Body of pancreas (tissue), 4 donors: Measurements from ENCODE around the gene PVALEF. TPM values are rescaled to one million over a fixed set of nuclear protein-coding genes. Genes with fewer than 3 reads are reported as not detected.
A peak's percentile ranks its signal among the peaks of the same experiment; 100 is the strongest.
"Not testable (repeated sequence)": the region's sequence is repeated elsewhere in the genome, so short reads cannot be mapped to it uniquely, and the experiment has no call there.

ENCODE experiments used
- ATAC-seq: fragments of 150-250 bp; one replicate; pipeline ENCODE4 v1.9.1; 2016
- DNase-seq, 4 donors: peaks; one replicate each; pipeline ENCODE4 v3.0.0-alpha.2; 2019
- H3K27ac ChIP-seq, 4 donors: fragments of 200-600 bp; sonication (generic); 1 replicate in 3 of 4; 2 replicates in 1 of 4; pipeline versions ENCODE4 v1.5.1 to v1.6.1; 2016 to 2019; ENCODE audit warnings: mild to moderate bottlenecking in 1 of 4, mixed read lengths in 1 of 4, moderate library complexity in 1 of 4
- H3K27me3 ChIP-seq, 2 donors: fragments of 200-600 bp; sonication (generic); one replicate each; pipeline ENCODE4 v1.6.0; 2016; ENCODE audit warnings: mild to moderate bottlenecking in 1 of 2
- H3K36me3 ChIP-seq, 2 donors: fragments of 200-600 bp; sonication (generic); replicated peaks in 1 of 2; 2 replicates each; pipeline ENCODE4 v1.5.1; 2016; ENCODE audit warnings: low read depth in 2 of 2; ENCODE audit not compliant: insufficient read depth in 1 of 2
- H3K4me1 ChIP-seq: fragments of 200-600 bp; sonication (generic); one replicate; pipeline ENCODE4 v1.6.0; 2016
- H3K4me3 ChIP-seq, 2 donors: fragments of 200-600 bp; sonication (generic); 1 replicate in 1 of 2; 2 replicates in 1 of 2; pipeline ENCODE4 v1.5.1; 2016 to 2019
- H3K9me3 ChIP-seq, 3 donors: fragments of 200-600 bp; sonication (generic); 1 replicate in 2 of 3; 2 replicates in 1 of 3; pipeline ENCODE4 v1.5.1; 2016
- POLR2A ChIP-seq, 3 donors: fragments of 450-650 bp; IDR thresholded peaks; one replicate each; pipeline ENCODE4 v1.6.1; 2016; ENCODE audit warnings: antibody characterized with exemption in 3 of 3, mild to moderate bottlenecking in 2 of 3
- WGBS, 2 donors: methylation state at CpG; one replicate each; pipeline ENCODE4 v1.1.5; 2017; 5-methylcytosine and 5-hydroxymethylcytosine counted together
- intact Hi-C: fragments of 100-400 bp; cut with DNase I; formaldehyde crosslinking; loops from one replicate; pipeline ENCODE4 v1.15.1; 2023
- total RNA-seq, 2 donors: library from RNA; depleted of rRNA; stranded (reverse); fragments of >200 nt; gene quantifications; one replicate each; pipeline ENCODE4 v1.1.0, GENCODE V29; 2016
- TF ChIP-seq, protein P1 (sequence below), 7 experiments: fragments of 450-650 bp in 4 of 7; fragments of 200-600 bp in 3 of 7; sonication (generic) in 3 of 7; IDR thresholded peaks; one replicate each; pipeline ENCODE4 v1.5.1; 2016 to 2019; ENCODE audit warnings: antibody characterized with exemption in 7 of 7

Gene PVALEF
- total RNA-seq, 2 donors from 2014 or later, result not detected

DNA sequence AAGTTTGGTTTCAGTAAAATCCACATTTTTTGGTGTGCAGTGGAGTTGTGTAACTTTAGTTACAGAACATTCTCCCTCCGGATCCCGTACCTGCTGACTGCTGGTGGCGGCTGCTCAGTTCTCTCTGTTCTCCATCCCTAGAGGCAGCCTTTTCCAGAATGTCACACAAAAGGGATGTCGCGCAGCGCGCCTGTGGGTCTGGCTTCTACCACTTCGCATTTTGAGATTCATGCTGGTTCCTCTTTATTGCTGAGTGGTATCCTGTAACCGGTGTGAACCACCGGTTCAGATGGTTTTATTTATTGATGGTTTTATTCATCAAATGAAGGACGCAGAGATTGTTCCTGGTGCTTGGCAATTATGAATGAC, 58.4 kb downstream of the PVALEF start:
- ATAC-seq (no peak), DNase-seq (no peak)
- Histone ChIP-seq H3K4me3 (no peak overlapping the region), H3K9me3 (no peaks in the 10 kb centered on the region), H3K4me1 (peaks cover 23% of the 10 kb centered on the region), H3K36me3 (no peaks in the 10 kb centered on the region), H3K27me3 (no peaks in the 10 kb centered on the region), H3K27ac (peak overlapping the region in 1 of 4 donors; percentile 2)
- intact Hi-C loops, result no loop called here
- 21% methylated on average over 11 of the region's 11 CpGs for WGBS, 2 donors
- TF ChIP-seq, protein P1, sequence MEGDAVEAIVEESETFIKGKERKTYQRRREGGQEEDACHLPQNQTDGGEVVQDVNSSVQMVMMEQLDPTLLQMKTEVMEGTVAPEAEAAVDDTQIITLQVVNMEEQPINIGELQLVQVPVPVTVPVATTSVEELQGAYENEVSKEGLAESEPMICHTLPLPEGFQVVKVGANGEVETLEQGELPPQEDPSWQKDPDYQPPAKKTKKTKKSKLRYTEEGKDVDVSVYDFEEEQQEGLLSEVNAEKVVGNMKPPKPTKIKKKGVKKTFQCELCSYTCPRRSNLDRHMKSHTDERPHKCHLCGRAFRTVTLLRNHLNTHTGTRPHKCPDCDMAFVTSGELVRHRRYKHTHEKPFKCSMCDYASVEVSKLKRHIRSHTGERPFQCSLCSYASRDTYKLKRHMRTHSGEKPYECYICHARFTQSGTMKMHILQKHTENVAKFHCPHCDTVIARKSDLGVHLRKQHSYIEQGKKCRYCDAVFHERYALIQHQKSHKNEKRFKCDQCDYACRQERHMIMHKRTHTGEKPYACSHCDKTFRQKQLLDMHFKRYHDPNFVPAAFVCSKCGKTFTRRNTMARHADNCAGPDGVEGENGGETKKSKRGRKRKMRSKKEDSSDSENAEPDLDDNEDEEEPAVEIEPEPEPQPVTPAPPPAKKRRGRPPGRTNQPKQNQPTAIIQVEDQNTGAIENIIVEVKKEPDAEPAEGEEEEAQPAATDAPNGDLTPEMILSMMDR (IDR thresholded peaks at IDR 0.05), result no peak
- TF ChIP-seq POLR2A (IDR thresholded peaks at IDR 0.05), result no peak

GRCh38 chr17:81227630-81228029, 62.3 kb downstream of the PVALEF start:
- WGBS, 2 donors, result 66 to 69% methylated on average over 2 of the region's 2 CpGs

GRCh38 chr17:81228420-81228819, 63.1 kb downstream of the PVALEF start:
- WGBS, 2 donors, result 69 to 82% methylated on average over 9 of the region's 9 CpGs
- no peak for ATAC-seq
- peaks cover 4 to 10% of the 10 kb centered on the region in 2 donors for H3K36me3 ChIP-seq

More at GRCh38 chr17:81227630-81228029, 62.3 kb downstream of the PVALEF start:
- H3K27ac ChIP-seq, DNase-seq, H3K4me1 ChIP-seq, H3K4me3 ChIP-seq, intact Hi-C loops, H3K9me3 ChIP-seq, H3K27me3 ChIP-seq, H3K36me3 ChIP-seq, ATAC-seq: not testable (repeated sequence)

GRCh38 chr17:81228834-81229665, 63.7 kb downstream of the PVALEF start:
- TF ChIP-seq, protein P1 (IDR thresholded peaks at IDR 0.05), result no peak
- TF ChIP-seq POLR2A (IDR thresholded peaks at IDR 0.05), result no peak
- peaks cover under 1% of the 10 kb centered on the region for H3K4me1 ChIP-seq
- intact Hi-C loops, result no loop called here
- peaks cover 4 to 10% of the 10 kb centered on the region in 2 donors for H3K36me3 ChIP-seq
- no peaks in the 10 kb centered on the region for H3K27me3 ChIP-seq
- no peak overlapping the region for H3K27ac ChIP-seq
- no peak overlapping the region for H3K4me3 ChIP-seq
- ATAC-seq, result no peak
- DNase-seq, result no peak
- WGBS, 2 donors, result 79 to 95% methylated on average over 9 to 31 of the region's 32 CpGs
- no peaks in the 10 kb centered on the region for H3K9me3 ChIP-seq

More at GRCh38 chr17:81228420-81228819, 63.1 kb downstream of the PVALEF start:
- Histone ChIP-seq H3K9me3 (no peaks in the 10 kb centered on the region), H3K27ac (no peak overlapping the region), H3K4me3 (no peak overlapping the region), H3K27me3 (no peaks in the 10 kb centered on the region), H3K4me1 (peaks cover 6% of the 10 kb centered on the region)
- DNase-seq, result no peak
- TF ChIP-seq POLR2A (IDR thresholded peaks at IDR 0.05), result no peak
- TF ChIP-seq, protein P1 (IDR thresholded peaks at IDR 0.05), result no peak
- intact Hi-C loops, result no loop called here

- H3K4me1 ChIP-seq, result no peaks in the 10 kb centered on the region
- H3K27me3 ChIP-seq, result no peaks in the 10 kb centered on the region
- no peaks in the 10 kb centered on the region for H3K9me3 ChIP-seq
- intact Hi-C loops, result no loop called here
- no peak overlapping the region for H3K27ac ChIP-seq
- DNase-seq, result no peak
- no peak for TF ChIP-seq POLR2A (IDR thresholded peaks at IDR 0.05)
- TF ChIP-seq, protein P1 (IDR thresholded peaks at IDR 0.05), result no peak
- H3K36me3 ChIP-seq, result peaks cover 4 to 10% of the 10 kb centered on the region in 2 donors
- no peak for ATAC-seq
- 91 to 94% methylated on average over 10 to 14 of the region's 14 CpGs for WGBS, 2 donors
- no peak overlapping the region for H3K4me3 ChIP-seq
These were observed 64.3 kb downstream of the PVALEF start for GRCh38 chr17:81229666-81229920.
